GM15510 (cell line): ENCODE measurements around the gene REG3G.

Source experiments
- POLR2A ChIP-seq: IDR thresholded peaks from 3 replicates; pipeline ENCODE4 v1.6.1; 2011; ENCODE audit warnings: borderline replicate concordance; ENCODE audit not compliant: insufficient read length; ENCODE audit errors: extremely low read depth

REG3G gene

GRCh38 chr2:79025421-79025820 lies at the start of gene REG3G:
TSS of gene REG3G (plus strand) at chr2:79025702. CDS start at chr2:79026094, 392 bp downstream.
- no peak for TF ChIP-seq POLR2A

DNA sequence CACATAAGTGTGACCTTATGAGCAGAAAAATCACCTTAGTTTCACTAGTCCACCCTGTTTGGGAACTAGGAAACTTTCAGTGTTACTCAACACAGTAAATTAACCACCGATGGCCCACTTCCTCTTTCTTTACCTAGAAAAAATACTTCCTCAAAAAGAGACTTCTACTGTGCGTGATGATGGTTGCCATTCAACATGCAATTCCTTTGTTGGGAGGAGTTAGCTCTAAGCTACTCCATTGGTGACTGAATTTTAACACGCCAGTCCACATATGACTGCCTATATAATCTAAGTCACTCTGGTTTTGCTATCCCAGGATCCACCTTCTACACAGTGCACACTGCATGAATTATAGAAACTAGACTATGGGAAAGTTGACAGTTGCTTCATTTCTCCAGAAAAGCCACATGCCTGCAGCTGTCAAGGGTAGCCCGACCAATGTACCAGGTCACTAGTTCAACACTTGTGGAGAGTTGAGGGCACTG lies 47.8 kb upstream of the REG3G start:
- no peak for TF ChIP-seq POLR2A

DNA sequence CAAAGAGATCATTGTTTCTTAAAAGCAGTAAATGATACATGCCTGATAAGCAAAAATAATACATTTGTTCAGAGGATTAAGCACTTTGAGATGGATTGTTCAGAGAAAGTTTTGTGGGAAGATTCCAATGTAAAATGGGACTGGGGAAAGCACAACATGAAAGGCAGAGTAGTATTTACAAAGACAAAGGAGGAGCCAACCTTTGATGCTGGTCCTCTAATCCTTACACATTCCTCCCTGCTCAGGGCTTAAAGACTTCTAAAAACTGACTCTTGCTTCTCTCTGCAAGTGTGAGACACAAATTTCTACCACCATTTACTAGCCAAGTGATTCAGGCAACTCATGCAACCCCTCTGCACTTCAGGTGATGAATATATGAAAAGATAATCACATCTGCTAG lies 47.2 kb upstream of the REG3G start:
- no peak for TF ChIP-seq POLR2A

- TF ChIP-seq POLR2A = no peak
Observed at GRCh38 chr2:78979380-78980151, 45.9 kb upstream of the REG3G start.

- no peak for TF ChIP-seq POLR2A
Observed at GRCh38 chr2:78980152-78980465, 45.4 kb upstream of the REG3G start.

DNA sequence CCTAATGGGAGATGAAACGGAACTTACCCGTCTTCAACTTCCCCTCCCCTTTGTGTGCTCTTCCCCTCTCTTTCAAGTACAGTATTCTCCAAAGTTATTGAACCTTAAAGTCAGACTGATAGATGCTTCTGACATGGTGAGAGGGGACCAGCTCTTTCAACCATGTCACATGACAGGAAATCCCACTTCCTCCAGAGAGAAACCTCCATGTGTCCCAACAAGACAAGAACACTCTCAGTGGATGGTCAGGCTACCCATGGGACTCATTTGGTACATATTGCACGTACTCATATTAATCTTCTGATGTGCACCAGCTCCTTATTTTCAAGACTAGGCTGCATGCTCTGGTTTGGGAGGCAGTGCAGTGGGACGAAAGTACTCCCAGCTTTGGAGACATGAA lies 44.6 kb upstream of the REG3G start:
- TF ChIP-seq POLR2A = no peak

DNA sequence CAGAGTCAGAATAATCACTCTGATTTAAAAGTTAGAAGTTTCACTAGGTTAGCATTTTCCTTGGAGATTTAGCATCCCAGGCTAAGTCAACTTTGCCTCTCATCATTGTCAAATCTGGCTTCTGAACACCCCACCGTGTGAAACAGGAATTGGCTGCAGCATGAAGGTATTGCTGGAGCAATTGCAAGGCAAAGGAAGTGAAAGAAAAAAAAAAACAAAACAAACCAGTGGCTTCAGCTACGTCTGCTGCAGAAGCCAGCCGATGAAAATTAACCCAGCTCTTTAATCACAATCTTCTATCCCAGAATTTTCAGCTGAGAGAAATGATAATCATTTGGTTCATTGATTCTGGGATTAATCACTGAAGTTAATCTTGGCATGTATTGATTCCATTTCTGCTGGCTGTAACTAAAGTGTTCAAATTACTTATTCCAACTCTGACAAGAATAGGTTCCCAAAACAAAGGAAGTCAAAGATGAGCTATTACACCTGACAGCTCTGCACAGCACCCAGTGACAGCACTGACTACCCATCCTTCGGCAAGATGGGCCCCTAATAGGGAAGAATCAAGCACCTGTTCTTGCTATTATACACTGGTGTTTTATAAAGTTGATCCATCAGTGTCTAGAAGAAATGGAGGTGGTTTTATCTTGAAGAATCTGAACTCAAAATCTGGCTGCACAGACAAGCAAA lies 42.7 kb upstream of the REG3G start:
- no peak for TF ChIP-seq POLR2A

- no peak for TF ChIP-seq POLR2A
Observed at GRCh38 chr2:78984386-78984785, 41.1 kb upstream of the REG3G start.

- no peak for TF ChIP-seq POLR2A
Observed at GRCh38 chr2:78985558-78985957, 39.9 kb upstream of the REG3G start.

GRCh38 chr2:78989051-78989450 lies 36.5 kb upstream of the REG3G start:
- no peak for TF ChIP-seq POLR2A

DNA sequence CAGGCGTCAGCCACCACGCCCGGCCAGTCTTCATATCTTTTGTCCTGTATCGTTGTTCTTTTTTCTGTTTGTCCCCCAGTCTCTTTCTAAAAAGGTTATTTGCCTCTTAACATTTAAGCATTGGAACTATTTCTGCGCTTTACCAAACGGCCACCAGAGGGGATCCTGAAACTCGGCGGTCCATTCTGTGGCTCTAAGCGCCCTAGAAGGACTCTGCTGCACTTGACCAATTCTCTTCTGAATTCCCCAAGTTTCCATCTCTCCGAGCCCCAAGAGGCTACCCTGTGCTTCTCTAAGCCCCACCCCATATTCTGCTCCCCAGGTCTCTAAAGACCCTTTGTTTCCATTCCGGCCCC lies 33.1 kb upstream of the REG3G start:
- no peak for TF ChIP-seq POLR2A

DNA sequence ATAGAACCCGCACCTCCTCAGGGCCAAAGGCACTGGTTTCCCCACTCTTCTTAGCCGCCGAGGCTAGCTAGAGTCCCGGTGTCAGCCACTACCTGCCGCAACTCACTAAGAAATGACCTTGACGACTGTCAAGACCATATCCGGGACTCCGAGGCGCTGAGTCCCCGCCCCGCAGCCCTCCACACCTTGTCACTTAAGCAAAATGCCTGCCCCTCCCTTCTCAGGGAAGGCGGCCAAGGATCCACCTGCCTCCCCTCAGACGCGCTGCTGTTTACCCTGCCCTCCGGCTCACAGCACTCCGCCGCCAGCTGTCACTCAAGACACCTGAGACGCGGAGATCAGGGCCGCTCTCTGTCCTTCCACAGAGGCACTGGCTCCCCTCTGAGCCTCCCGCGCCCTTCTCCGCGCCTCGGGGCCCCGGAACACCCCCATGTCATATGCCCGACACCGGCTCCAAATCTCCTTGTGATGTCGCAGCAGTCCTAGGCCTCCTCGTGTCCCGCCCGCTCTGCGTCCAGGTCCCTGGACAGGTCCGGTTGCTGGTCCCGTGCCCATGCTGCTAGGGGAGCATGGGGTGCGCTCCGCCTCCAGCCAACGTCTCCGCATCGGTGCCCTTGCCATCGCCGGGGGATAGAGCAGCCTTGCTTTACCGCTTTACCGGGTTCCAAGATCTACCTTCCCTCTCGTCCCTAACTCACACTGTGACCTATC lies 32.5 kb upstream of the REG3G start:
- no peak for TF ChIP-seq POLR2A

GRCh38 chr2:78993518-78994148 lies 31.9 kb upstream of the REG3G start:
- TF ChIP-seq POLR2A = no peak

GRCh38 chr2:78994789-78995188 lies 30.7 kb upstream of the REG3G start:
- no peak for TF ChIP-seq POLR2A

DNA sequence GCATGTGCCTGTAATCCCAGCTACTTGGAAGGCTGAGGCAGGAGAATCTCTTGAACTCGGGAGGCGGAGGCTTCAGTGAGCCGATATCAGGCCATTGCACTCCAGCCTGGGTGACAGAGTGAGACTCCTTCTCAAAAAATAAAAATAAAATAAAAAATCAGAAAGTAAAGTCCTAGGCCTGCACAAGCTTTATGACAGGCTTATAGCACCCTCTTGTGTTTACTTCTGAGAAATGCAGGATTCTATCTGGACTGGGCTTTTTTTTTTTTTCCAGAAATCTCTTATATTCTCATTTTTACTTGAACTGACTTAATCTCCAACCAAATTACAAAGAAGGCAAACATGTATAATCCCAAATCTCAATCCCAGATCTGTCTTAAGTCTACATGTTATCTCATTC lies 26.1 kb upstream of the REG3G start:
- TF ChIP-seq POLR2A = no peak
